ENCODE results near the gene DNAJC7. TPM values are rescaled to one million over a fixed set of nuclear protein-coding genes. Genes with fewer than 3 reads are reported as not detected.
"Not testable (repeated sequence)": the region's sequence is repeated elsewhere in the genome, so short reads cannot be mapped to it uniquely, and the experiment has no call there.

DNAJC7 gene
- total RNA-seq, 1 donor from 2014 or later, result 77.3 TPM

- DNase-seq (ENCODE audit: extremely low read depth, low read depth, low spot score), result no peak
Measured at GRCh38 chr17:41957869-41958439, 59.3 kb downstream of the DNAJC7 start.

GRCh38 chr17:41957031-41957868 lies 60.0 kb downstream of the DNAJC7 start:
- no peak for DNase-seq (ENCODE audit: extremely low read depth, low read depth, low spot score)

- DNase-seq (ENCODE audit: extremely low read depth, low read depth, low spot score), result no peak
Measured at GRCh38 chr17:41956522-41956921, 60.7 kb downstream of the DNAJC7 start.

- no peak for DNase-seq (ENCODE audit: extremely low read depth, low read depth, low spot score)
Measured at GRCh38 chr17:41948762-41949460, 68.3 kb downstream of the DNAJC7 start.

GRCh38 chr17:41944943-41945342 lies 72.3 kb downstream of the DNAJC7 start:
- no peak for DNase-seq (ENCODE audit: extremely low read depth, low read depth, low spot score)

GRCh38 chr17:41943492-41943891 lies 73.7 kb downstream of the DNAJC7 start:
- DNase-seq (ENCODE audit: extremely low read depth, low read depth, low spot score), result no peak

- DNase-seq (ENCODE audit: extremely low read depth, low read depth, low spot score), result no peak
Measured at GRCh38 chr17:41942626-41943373, 74.4 kb downstream of the DNAJC7 start.

- DNase-seq (ENCODE audit: extremely low read depth, low read depth, low spot score), result no peak
Measured at GRCh38 chr17:41941168-41941567, 76.1 kb downstream of the DNAJC7 start.

GRCh38 chr17:41939693-41940090 lies 77.5 kb downstream of the DNAJC7 start:
- DNase-seq (ENCODE audit: extremely low read depth, low read depth, low spot score), result no peak

GRCh38 chr17:41939044-41939692 lies 78.1 kb downstream of the DNAJC7 start:
- no peak for DNase-seq (ENCODE audit: extremely low read depth, low read depth, low spot score)

- no peak for DNase-seq (ENCODE audit: extremely low read depth, low read depth, low spot score)
Measured at GRCh38 chr17:41937970-41938954, 79.0 kb downstream of the DNAJC7 start.

GRCh38 chr17:41935641-41936040 lies 81.6 kb downstream of the DNAJC7 start:
- no peak for DNase-seq (ENCODE audit: extremely low read depth, low read depth, low spot score)

- no peak for DNase-seq (ENCODE audit: extremely low read depth, low read depth, low spot score)
Measured at GRCh38 chr17:41932816-41933389, 84.3 kb downstream of the DNAJC7 start.

- not testable (repeated sequence) for DNase-seq (ENCODE audit: extremely low read depth, low read depth, low spot score)
Measured at GRCh38 chr17:41931715-41932114, 85.5 kb downstream of the DNAJC7 start.

GRCh38 chr17:41930833-41931156 lies 86.4 kb downstream of the DNAJC7 start:
- DNase-seq (ENCODE audit: extremely low read depth, low read depth, low spot score), result not testable (repeated sequence)

- DNase-seq (ENCODE audit: extremely low read depth, low read depth, low spot score), result peak; percentile 77
Measured at GRCh38 chr17:41930009-41930832, 87.0 kb downstream of the DNAJC7 start, which contains the start of gene ODAD4. Gene ODAD4 (plus strand): TSS chr17:41930617. CDS start chr17:41930724, 107 bp downstream.

GRCh38 chr17:41928693-41929251 lies 88.5 kb downstream of the DNAJC7 start:
- no peak for DNase-seq (ENCODE audit: extremely low read depth, low read depth, low spot score)

All from glomerular endothelial cell (primary cell).